Smooth muscle cell of the umbilical artery (primary cell): Measurements from ENCODE around the gene CDC14A. TPM values are rescaled to one million over a fixed set of nuclear protein-coding genes. Genes with fewer than 3 reads are reported as not detected.

Experiments used
- total RNA-seq: library from RNA; depleted of rRNA; stranded (reverse); fragments of >200 nt; gene quantifications from 2 replicates; pipeline ENCODE4 v1.2.3, GENCODE V29; 2014

Gene CDC14A
- 4.2 and 6.5 TPM in 2 replicates for total RNA-seq

GRCh38 chr1:100352267-100353070 lies at the start of gene CDC14A:
Gene CDC14A (plus strand): TSS chr1:100352506. CDS start chr1:100352955, 449 bp downstream.

Other genes with a start within 250 kb of the CDC14A start
- 1.5 and 3.6 TPM in 2 replicates for gene SASS6, start 219.6 kb upstream of the CDC14A start, total RNA-seq
- gene TRMT13, start 219.3 kb upstream of the CDC14A start, total RNA-seq = 12.8 and 18.5 TPM in 2 replicates
- 0.30 and 0.37 TPM in 2 replicates for gene LRRC39, start 174.2 kb upstream of the CDC14A start, total RNA-seq
- gene DBT, start 102.7 kb upstream of the CDC14A start, total RNA-seq = 7.7 and 10.4 TPM in 2 replicates
- 51.4 and 66.6 TPM in 2 replicates for gene RTCA, start 86.3 kb upstream of the CDC14A start, total RNA-seq
- gene GPR88, start 185.6 kb downstream of the CDC14A start, total RNA-seq = not detected in 2 replicates